Liver (tissue), 9 donors: Measurements from ENCODE around the gene STK4. TPM values are rescaled to one million over a fixed set of nuclear protein-coding genes. Genes with fewer than 3 reads are reported as not detected.

Experiments
- DNase-seq: peaks from one replicate; pipeline ENCODE4 v3.0.0-alpha.2; 2017; ENCODE audit warnings: low spot score
- H3K27ac ChIP-seq, 2 donors: one replicate each; pipeline ENCODE4 v1.7.0; 2013; ENCODE audit warnings: inconsistent platforms in 2 of 2, low read length in 2 of 2, control low read depth in 1 of 2, low read depth in 1 of 2, mild to moderate bottlenecking in 1 of 2
- H3K27me3 ChIP-seq, 4 donors: one replicate each; pipeline versions ENCODE4 v1.6.1 to v1.7.0; 2013; ENCODE audit warnings: low read length in 3 of 4, inconsistent platforms in 1 of 4, mild to moderate bottlenecking in 1 of 4, moderate library complexity in 1 of 4; ENCODE audit not compliant: control insufficient read depth in 4 of 4, insufficient read depth in 4 of 4
- H3K36me3 ChIP-seq, 4 donors: one replicate each; pipeline versions ENCODE4 v1.6.1 to v1.7.0; 2013; ENCODE audit warnings: low read length in 3 of 4, mild to moderate bottlenecking in 3 of 4, low read depth in 1 of 4, moderate library complexity in 1 of 4; ENCODE audit not compliant: control insufficient read depth in 4 of 4, insufficient read depth in 3 of 4
- H3K4me1 ChIP-seq, 4 donors: one replicate each; pipeline versions ENCODE4 v1.6.1 to v1.7.0; 2013; ENCODE audit warnings: low read length in 3 of 4, mild to moderate bottlenecking in 3 of 4, moderate library complexity in 1 of 4; ENCODE audit not compliant: control insufficient read depth in 4 of 4, insufficient read depth in 4 of 4
- H3K4me3 ChIP-seq, 3 donors: one replicate each; pipeline versions ENCODE4 v1.6.1 to v1.7.0; 2013; ENCODE audit warnings: low read length in 3 of 3, control low read depth in 1 of 3, low read depth in 1 of 3, mild to moderate bottlenecking in 1 of 3
- H3K9ac ChIP-seq, 2 donors: one replicate each; pipeline ENCODE4 v1.7.0; 2013; ENCODE audit warnings: low read length in 2 of 2, mild to moderate bottlenecking in 2 of 2, moderate library complexity in 2 of 2, control low read depth in 1 of 2, low read depth in 1 of 2
- H3K9me3 ChIP-seq, 4 donors: one replicate each; pipeline versions ENCODE4 v1.6.1 to v1.7.0; 2013; ENCODE audit warnings: low read length in 3 of 4; ENCODE audit not compliant: control insufficient read depth in 4 of 4
- EGR1 ChIP-seq, 2 donors: IDR thresholded peaks; 2 replicates each; pipeline ENCODE4 v1.6.1; 2016 to 2018; ENCODE audit warnings: antibody characterized with exemption in 2 of 2, low read depth in 2 of 2
- FOXA1 ChIP-seq: IDR thresholded peaks from 2 replicates; pipeline ENCODE4 v1.6.1; 2016; ENCODE audit warnings: antibody characterized with exemption
- FOXA2 ChIP-seq: IDR thresholded peaks from 2 replicates; pipeline ENCODE4 v1.6.1; 2016; ENCODE audit warnings: antibody characterized with exemption
- GABPA ChIP-seq, 2 donors: IDR thresholded peaks in 1 of 2; conservative IDR thresholded peaks in 1 of 2; 2 replicates each; pipeline ENCODE4 v1.6.1; 2016; ENCODE audit warnings: antibody characterized with exemption in 2 of 2, mild to moderate bottlenecking in 1 of 2, moderate library complexity in 1 of 2
- HNF4A ChIP-seq, 2 donors: conservative IDR thresholded peaks; 2 replicates each; pipeline ENCODE4 v1.6.1; 2016; ENCODE audit warnings: antibody characterized with exemption in 2 of 2, mild to moderate bottlenecking in 2 of 2
- HNF4G ChIP-seq: IDR thresholded peaks from 2 replicates; pipeline ENCODE4 v1.6.1; 2016; ENCODE audit warnings: antibody characterized with exemption
- JUND ChIP-seq, 2 donors: IDR thresholded peaks; 2 replicates each; pipeline ENCODE4 v1.6.1; 2016; ENCODE audit warnings: antibody characterized with exemption in 2 of 2
- NR2F2 ChIP-seq: IDR thresholded peaks from 2 replicates; pipeline ENCODE4 v1.6.1; 2016; ENCODE audit warnings: antibody characterized with exemption
- RAD21 ChIP-seq, 2 donors: IDR thresholded peaks; 2 replicates each; pipeline ENCODE4 v1.6.1; 2016; ENCODE audit warnings: antibody characterized with exemption in 2 of 2, mild to moderate bottlenecking in 2 of 2
- RXRA ChIP-seq, 2 donors: IDR thresholded peaks; 2 replicates each; pipeline ENCODE4 v1.6.1; 2017 to 2018; ENCODE audit warnings: antibody characterized with exemption in 2 of 2, mild to moderate bottlenecking in 1 of 2
- SP1 ChIP-seq: IDR thresholded peaks from 2 replicates; pipeline ENCODE4 v1.6.1; 2018; ENCODE audit warnings: antibody characterized with exemption, mild to moderate bottlenecking
- TAF1 ChIP-seq: conservative IDR thresholded peaks from 2 replicates; pipeline ENCODE4 v1.6.1; 2016; ENCODE audit warnings: antibody characterized with exemption, mild to moderate bottlenecking
- WGBS: extraction: QIAGEN DNeasy Blood & Tissue Kit; methylation state at CpG from one replicate; pipeline ENCODE4 v1.1.7; 2013; 5-methylcytosine and 5-hydroxymethylcytosine counted together
- polyA plus RNA-seq, 2 donors: library from polyadenylated mRNA; stranded (reverse) in 1 of 2; unstranded in 1 of 2; fragments of 200-250 nt in 1 of 2; fragments of >200 nt in 1 of 2; fragmentation: Nextera tagmentation in 1 of 2; extraction: Ambion mirVana in 1 of 2; gene quantifications; one replicate each; pipeline versions ENCODE4 v1.2.1 to v1.2.3, GENCODE V29; 2013 to 2015
- total RNA-seq, 2 donors: library from RNA; depleted of rRNA; stranded (reverse); fragments of >200 nt; gene quantifications; one replicate each; pipeline ENCODE4 v1.2.3, GENCODE V29; 2014
- TF ChIP-seq, protein P1 (sequence below): fragments of 150-350 bp; IDR thresholded peaks from 2 replicates; pipeline ENCODE4 v1.5.1; 2017; ENCODE audit warnings: improper control_type of control experiment, low read depth, low read length; ENCODE audit not compliant: missing input control
- TF ChIP-seq, protein P2 (sequence below): IDR thresholded peaks from 2 replicates; pipeline ENCODE4 v1.6.1; 2016; ENCODE audit warnings: antibody characterized with exemption, mild to moderate bottlenecking
- TF ChIP-seq, protein P3 (sequence below): IDR thresholded peaks from 2 replicates; pipeline ENCODE4 v1.6.1; 2016; ENCODE audit warnings: antibody characterized with exemption
- TF ChIP-seq, protein P4 (sequence below): IDR thresholded peaks from 2 replicates; pipeline ENCODE4 v1.6.1; 2016; ENCODE audit warnings: antibody characterized with exemption
- donor health status: healthy.
- donor health status: healthy.
- donor health status: healthy.
- donor health status: healthy.
- donor health status: healthy.

STK4 gene
- total and polyA plus RNA-seq, 4 donors: 3.7 to 20.8 (median 13.9) TPM

DNA sequence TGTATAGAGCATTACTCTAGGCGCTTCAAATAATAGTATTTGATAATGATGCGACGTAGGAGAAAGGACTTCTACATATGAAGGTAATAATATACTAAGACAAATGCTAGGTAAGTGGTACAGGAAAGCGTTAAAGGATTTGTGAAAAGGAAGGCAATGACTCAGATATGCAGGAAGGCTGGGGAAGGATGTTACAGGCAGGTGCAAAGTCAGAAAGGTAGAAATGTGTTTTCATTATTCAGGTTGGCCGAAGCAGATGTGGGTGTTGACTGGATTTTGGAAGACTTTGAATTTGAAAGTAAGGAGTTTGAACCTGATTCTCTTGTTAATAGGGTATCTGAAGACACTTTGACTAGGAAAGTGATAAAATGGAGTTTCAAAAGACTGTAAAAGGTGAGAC lies 51.0 kb downstream of the STK4 start:
- Histone ChIP-seq H3K4me3 (no peak overlapping the region), H3K27ac (no peak overlapping the region), H3K9ac (no peak overlapping the region), H3K36me3 (peaks cover 0 to 2% (median 1%) of the 10 kb centered on the region in 4 donors), H3K27me3 (no peaks in the 10 kb centered on the region), H3K4me1 (peaks cover 0 to 3% (median 0%) of the 10 kb centered on the region in 4 donors), H3K9me3 (no peaks in the 10 kb centered on the region)
- no peak for DNase-seq
- WGBS: 85% methylated on average over 5 of the region's 5 CpGs
- TF ChIP-seq, protein P1, sequence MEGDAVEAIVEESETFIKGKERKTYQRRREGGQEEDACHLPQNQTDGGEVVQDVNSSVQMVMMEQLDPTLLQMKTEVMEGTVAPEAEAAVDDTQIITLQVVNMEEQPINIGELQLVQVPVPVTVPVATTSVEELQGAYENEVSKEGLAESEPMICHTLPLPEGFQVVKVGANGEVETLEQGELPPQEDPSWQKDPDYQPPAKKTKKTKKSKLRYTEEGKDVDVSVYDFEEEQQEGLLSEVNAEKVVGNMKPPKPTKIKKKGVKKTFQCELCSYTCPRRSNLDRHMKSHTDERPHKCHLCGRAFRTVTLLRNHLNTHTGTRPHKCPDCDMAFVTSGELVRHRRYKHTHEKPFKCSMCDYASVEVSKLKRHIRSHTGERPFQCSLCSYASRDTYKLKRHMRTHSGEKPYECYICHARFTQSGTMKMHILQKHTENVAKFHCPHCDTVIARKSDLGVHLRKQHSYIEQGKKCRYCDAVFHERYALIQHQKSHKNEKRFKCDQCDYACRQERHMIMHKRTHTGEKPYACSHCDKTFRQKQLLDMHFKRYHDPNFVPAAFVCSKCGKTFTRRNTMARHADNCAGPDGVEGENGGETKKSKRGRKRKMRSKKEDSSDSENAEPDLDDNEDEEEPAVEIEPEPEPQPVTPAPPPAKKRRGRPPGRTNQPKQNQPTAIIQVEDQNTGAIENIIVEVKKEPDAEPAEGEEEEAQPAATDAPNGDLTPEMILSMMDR: no peak
- TF ChIP-seq HNF4G: no peak
- no peak for TF ChIP-seq EGR1 (IDR thresholded peaks at IDR 0.05; ENCODE audit: low read depth in 2 of 2)
- TF ChIP-seq TAF1: no peak
- no peak for TF ChIP-seq FOXA1
- TF ChIP-seq, protein P2, sequence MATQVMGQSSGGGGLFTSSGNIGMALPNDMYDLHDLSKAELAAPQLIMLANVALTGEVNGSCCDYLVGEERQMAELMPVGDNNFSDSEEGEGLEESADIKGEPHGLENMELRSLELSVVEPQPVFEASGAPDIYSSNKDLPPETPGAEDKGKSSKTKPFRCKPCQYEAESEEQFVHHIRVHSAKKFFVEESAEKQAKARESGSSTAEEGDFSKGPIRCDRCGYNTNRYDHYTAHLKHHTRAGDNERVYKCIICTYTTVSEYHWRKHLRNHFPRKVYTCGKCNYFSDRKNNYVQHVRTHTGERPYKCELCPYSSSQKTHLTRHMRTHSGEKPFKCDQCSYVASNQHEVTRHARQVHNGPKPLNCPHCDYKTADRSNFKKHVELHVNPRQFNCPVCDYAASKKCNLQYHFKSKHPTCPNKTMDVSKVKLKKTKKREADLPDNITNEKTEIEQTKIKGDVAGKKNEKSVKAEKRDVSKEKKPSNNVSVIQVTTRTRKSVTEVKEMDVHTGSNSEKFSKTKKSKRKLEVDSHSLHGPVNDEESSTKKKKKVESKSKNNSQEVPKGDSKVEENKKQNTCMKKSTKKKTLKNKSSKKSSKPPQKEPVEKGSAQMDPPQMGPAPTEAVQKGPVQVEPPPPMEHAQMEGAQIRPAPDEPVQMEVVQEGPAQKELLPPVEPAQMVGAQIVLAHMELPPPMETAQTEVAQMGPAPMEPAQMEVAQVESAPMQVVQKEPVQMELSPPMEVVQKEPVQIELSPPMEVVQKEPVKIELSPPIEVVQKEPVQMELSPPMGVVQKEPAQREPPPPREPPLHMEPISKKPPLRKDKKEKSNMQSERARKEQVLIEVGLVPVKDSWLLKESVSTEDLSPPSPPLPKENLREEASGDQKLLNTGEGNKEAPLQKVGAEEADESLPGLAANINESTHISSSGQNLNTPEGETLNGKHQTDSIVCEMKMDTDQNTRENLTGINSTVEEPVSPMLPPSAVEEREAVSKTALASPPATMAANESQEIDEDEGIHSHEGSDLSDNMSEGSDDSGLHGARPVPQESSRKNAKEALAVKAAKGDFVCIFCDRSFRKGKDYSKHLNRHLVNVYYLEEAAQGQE: no peak
- TF ChIP-seq GABPA (IDR thresholded peaks at IDR 0.05 in 1 of 2, conservative IDR thresholded peaks at IDR 0.05 in 1 of 2): no peak
- TF ChIP-seq RXRA (IDR thresholded peaks at IDR 0.05): no peak
- no peak for TF ChIP-seq JUND (IDR thresholded peaks at IDR 0.05)
- no peak for TF ChIP-seq RAD21 (IDR thresholded peaks at IDR 0.05)

DNA sequence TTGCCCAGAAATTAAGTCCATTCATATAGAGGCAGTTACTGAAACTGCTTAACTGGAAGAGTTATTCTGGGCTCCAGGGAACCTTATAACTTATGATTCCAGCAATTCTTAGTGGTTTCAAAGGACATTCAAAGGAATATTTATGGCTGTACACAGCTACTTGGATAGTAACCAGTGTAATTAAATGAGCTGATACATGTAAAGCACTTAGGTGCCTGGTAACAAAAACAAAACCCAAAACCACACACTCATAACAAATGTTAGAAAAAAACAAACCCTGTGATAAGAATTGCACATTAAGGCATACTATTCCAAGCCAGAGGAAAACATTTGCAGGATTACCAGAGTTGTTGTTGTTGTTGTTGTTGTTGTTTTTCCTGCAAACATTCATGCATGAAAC lies 51.5 kb downstream of the STK4 start:
- DNase-seq: no peak
- no peak overlapping the region for H3K27ac ChIP-seq
- TF ChIP-seq, protein P3, sequence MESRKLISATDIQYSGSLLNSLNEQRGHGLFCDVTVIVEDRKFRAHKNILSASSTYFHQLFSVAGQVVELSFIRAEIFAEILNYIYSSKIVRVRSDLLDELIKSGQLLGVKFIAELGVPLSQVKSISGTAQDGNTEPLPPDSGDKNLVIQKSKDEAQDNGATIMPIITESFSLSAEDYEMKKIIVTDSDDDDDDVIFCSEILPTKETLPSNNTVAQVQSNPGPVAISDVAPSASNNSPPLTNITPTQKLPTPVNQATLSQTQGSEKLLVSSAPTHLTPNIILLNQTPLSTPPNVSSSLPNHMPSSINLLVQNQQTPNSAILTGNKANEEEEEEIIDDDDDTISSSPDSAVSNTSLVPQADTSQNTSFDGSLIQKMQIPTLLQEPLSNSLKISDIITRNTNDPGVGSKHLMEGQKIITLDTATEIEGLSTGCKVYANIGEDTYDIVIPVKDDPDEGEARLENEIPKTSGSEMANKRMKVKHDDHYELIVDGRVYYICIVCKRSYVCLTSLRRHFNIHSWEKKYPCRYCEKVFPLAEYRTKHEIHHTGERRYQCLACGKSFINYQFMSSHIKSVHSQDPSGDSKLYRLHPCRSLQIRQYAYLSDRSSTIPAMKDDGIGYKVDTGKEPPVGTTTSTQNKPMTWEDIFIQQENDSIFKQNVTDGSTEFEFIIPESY: no peak
- TF ChIP-seq FOXA1 (no peak), HNF4G (no peak), HNF4A (conservative IDR thresholded peaks at IDR 0.05) (no peak), NR2F2 (no peak), GABPA (IDR thresholded peaks at IDR 0.05 in 1 of 2, conservative IDR thresholded peaks at IDR 0.05 in 1 of 2) (no peak), JUND (IDR thresholded peaks at IDR 0.05) (no peak), RXRA (IDR thresholded peaks at IDR 0.05) (no peak), TAF1 (no peak), SP1 (no peak), FOXA2 (no peak)
- TF ChIP-seq, protein P4, sequence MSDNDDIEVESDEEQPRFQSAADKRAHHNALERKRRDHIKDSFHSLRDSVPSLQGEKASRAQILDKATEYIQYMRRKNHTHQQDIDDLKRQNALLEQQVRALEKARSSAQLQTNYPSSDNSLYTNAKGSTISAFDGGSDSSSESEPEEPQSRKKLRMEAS: no peak
- H3K36me3 ChIP-seq: peaks cover 0 to 2% (median 1%) of the 10 kb centered on the region in 4 donors
- H3K9ac ChIP-seq: no peak overlapping the region
- H3K27me3 ChIP-seq: no peaks in the 10 kb centered on the region
- no peaks in the 10 kb centered on the region for H3K9me3 ChIP-seq
- H3K4me3 ChIP-seq: no peak overlapping the region
- H3K4me1 ChIP-seq: peaks cover 0 to 3% (median 0%) of the 10 kb centered on the region in 4 donors
